ENCODE results near the gene CYSTM1. TPM values are rescaled to one million over a fixed set of nuclear protein-coding genes. Genes with fewer than 3 reads are reported as not detected.

The CYSTM1 gene
- total RNA-seq, 1 donor from 2014 or later: 11.4 TPM

DNA sequence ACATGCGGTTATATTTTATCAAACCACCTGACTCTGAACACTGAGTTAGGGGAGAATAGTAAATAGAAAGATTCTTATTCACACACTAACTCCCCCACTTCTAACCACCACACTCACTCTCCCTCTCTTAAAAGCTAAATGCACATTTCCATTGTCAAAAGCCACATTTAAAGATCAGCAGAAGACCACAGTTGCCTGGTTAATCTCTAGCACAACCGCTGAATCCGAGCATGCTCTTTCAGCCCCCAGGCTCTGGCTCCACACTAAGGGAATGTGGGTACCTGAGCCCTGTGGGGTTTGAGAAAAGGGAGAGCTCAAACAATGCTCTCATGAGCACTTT is 92.2 kb downstream of the CYSTM1 start:
- Mint-ChIP-seq H3K4me3 (no peak overlapping the region), H3K27ac (peak overlapping the region; percentile 37), H3K4me1 (peaks cover 7% of the 10 kb centered on the region), H3K27me3 (ENCODE audit: low read depth) (no peaks in the 10 kb centered on the region), H3K9me3 (no peaks in the 10 kb centered on the region), H3K36me3 (peaks cover 9% of the 10 kb centered on the region)
- DNase-seq (ENCODE audit: low spot score in 2 of 2, unreplicated experiment in 2 of 2): no peak
- TF ChIP-seq, protein P1, sequence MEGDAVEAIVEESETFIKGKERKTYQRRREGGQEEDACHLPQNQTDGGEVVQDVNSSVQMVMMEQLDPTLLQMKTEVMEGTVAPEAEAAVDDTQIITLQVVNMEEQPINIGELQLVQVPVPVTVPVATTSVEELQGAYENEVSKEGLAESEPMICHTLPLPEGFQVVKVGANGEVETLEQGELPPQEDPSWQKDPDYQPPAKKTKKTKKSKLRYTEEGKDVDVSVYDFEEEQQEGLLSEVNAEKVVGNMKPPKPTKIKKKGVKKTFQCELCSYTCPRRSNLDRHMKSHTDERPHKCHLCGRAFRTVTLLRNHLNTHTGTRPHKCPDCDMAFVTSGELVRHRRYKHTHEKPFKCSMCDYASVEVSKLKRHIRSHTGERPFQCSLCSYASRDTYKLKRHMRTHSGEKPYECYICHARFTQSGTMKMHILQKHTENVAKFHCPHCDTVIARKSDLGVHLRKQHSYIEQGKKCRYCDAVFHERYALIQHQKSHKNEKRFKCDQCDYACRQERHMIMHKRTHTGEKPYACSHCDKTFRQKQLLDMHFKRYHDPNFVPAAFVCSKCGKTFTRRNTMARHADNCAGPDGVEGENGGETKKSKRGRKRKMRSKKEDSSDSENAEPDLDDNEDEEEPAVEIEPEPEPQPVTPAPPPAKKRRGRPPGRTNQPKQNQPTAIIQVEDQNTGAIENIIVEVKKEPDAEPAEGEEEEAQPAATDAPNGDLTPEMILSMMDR (IDR thresholded peaks at IDR 0.05; ENCODE audit: unreplicated experiment): no peak

DNA sequence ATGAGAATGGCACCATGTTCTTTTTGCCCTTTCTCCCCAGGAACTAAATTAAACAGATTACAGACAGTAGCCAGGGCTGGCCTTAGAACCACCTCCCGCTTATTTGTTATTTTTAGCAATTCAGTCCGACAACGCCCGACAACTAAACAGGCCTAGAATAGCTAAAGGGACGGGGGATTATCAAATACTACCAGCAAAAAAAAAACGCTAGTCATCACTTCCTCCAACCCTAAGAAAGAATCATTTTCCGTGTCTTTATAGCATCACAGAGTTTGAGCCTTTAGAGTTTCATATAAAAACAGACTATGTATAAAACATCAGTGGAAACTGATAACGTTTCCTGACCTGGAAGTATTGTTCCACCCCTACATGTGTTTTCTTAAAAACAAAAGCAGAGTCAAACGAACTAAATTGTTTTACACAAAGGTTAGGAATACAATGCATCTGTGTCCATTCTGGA is 92.6 kb downstream of the CYSTM1 start:
- no peak for DNase-seq (ENCODE audit: low spot score in 2 of 2, unreplicated experiment in 2 of 2)
- no peaks in the 10 kb centered on the region for H3K27me3 Mint-ChIP-seq (ENCODE audit: low read depth)
- H3K36me3 Mint-ChIP-seq: peaks cover 5% of the 10 kb centered on the region
- no peak overlapping the region for H3K4me3 Mint-ChIP-seq
- H3K4me1 Mint-ChIP-seq: peaks cover 7% of the 10 kb centered on the region
- H3K27ac Mint-ChIP-seq: peak overlapping the region; percentile 37
- TF ChIP-seq, protein P1 (IDR thresholded peaks at IDR 0.05; ENCODE audit: unreplicated experiment): no peak
- H3K9me3 Mint-ChIP-seq: no peaks in the 10 kb centered on the region

DNA sequence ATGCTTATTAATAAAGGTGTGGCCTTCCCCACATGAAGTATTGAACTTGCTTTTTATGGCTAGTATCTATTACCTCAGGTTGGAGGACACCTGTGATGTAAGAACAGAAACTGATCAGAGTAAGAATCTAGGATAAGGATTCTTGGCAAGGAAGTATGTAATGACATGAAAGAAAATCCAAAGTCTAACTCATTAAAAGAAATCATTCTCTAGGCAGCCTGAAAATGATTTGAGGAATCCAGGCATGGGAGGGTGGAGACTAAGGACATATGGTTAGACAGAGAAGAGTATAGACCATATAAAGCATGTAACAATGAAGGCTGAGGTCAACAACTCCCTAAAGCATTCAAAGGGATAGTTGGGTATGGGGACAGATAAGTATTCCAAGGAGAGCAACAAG is 95.0 kb downstream of the CYSTM1 start:
- Mint-ChIP-seq H3K4me1 (peaks cover 7% of the 10 kb centered on the region), H3K27me3 (ENCODE audit: low read depth) (no peaks in the 10 kb centered on the region), H3K9me3 (no peaks in the 10 kb centered on the region), H3K36me3 (peaks cover 10% of the 10 kb centered on the region), H3K27ac (no peak overlapping the region), H3K4me3 (no peak overlapping the region)
- no peak for DNase-seq (ENCODE audit: low spot score in 2 of 2, unreplicated experiment in 2 of 2)
- TF ChIP-seq, protein P1 (IDR thresholded peaks at IDR 0.05; ENCODE audit: unreplicated experiment): no peak

DNA sequence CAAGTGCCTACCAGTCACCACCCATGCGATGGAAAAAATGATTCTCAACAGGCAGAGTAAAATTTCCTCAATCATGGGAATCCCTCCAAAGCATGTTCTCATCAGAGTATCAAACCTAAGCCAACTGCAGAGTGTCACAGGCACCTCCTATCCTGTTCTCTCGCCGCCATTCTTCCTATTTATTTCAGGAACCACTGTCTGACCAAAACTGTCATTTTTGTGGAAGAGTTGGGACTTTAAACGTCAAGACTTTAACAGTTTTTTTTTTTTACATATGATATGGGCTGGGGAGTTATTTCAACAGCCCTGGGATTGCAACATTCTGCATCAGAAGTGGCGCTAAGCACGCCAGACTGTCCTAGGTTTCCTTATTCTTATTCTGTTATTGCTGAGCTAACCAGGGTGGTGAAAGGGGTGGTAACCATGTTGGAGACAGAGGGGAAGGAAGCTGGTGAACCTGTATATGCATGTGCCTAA is 98.5 kb downstream of the CYSTM1 start:
- Mint-ChIP-seq H3K4me1 (no peaks in the 10 kb centered on the region), H3K27ac (no peak overlapping the region), H3K9me3 (peaks cover 4% of the 10 kb centered on the region), H3K27me3 (ENCODE audit: low read depth) (no peaks in the 10 kb centered on the region), H3K4me3 (no peak overlapping the region), H3K36me3 (peaks cover 28% of the 10 kb centered on the region)
- no peak for DNase-seq (ENCODE audit: low spot score in 2 of 2, unreplicated experiment in 2 of 2)
- TF ChIP-seq, protein P1 (IDR thresholded peaks at IDR 0.05; ENCODE audit: unreplicated experiment): no peak

DNA sequence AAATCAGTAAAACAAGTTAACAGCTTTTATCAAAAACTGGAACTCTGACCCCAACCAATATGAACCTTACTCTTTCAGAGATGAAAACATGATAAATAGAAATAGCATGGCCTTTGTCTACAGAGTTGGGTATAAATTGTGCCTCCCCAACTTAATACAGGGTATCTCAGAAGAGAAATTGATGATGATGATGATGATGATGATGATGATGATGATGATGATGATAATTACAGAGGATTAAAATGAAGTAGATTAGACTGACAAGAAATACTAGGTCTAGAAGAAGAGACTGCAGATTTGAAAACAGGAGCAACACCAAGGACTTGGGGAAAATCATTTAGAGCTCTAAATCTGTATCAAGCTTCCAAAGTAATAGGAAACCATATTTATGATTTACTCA is 100.8 kb downstream of the CYSTM1 start:
- no peaks in the 10 kb centered on the region for H3K27me3 Mint-ChIP-seq (ENCODE audit: low read depth)

More for the DNA sequence above, 100.8 kb downstream of the CYSTM1 start:
- H3K4me3 Mint-ChIP-seq: no peak overlapping the region
- H3K9me3 Mint-ChIP-seq: peaks cover 4% of the 10 kb centered on the region
- TF ChIP-seq, protein P1 (IDR thresholded peaks at IDR 0.05; ENCODE audit: unreplicated experiment): no peak
- DNase-seq (ENCODE audit: low spot score in 2 of 2, unreplicated experiment in 2 of 2): no peak
- no peak overlapping the region for H3K27ac Mint-ChIP-seq
- H3K4me1 Mint-ChIP-seq: no peaks in the 10 kb centered on the region
- H3K36me3 Mint-ChIP-seq: peaks cover 32% of the 10 kb centered on the region

All from mesothelial cell of epicardium (in vitro differentiated cells).